Omental fat pad (tissue), 4 donors: Measurements from ENCODE around the gene ELOVL1. TPM values are rescaled to one million over a fixed set of nuclear protein-coding genes. Genes with fewer than 3 reads are reported as not detected.
"Not testable (repeated sequence)": the region's sequence is repeated elsewhere in the genome, so short reads cannot be mapped to it uniquely, and the experiment has no call there.

Experiments
- ATAC-seq: fragments of 150-250 bp; one replicate; pipeline ENCODE4 v1.9.1; 2016; ENCODE audit warnings: mild to moderate bottlenecking, moderate library complexity; ENCODE audit not compliant: low FRiP score
- DNase-seq: peaks from one replicate; pipeline ENCODE4 v3.0.0-alpha.2; 2019; ENCODE audit warnings: low spot score
- total RNA-seq, 4 donors: library from RNA; depleted of rRNA; stranded (reverse); fragments of >200 nt; gene quantifications; one replicate each; pipeline ENCODE4 v1.1.0, GENCODE V29; 2016
- TF ChIP-seq, protein P1 (sequence below), 3 donors: fragments of 450-650 bp; IDR thresholded peaks; one replicate each; pipeline ENCODE4 v1.5.1; 2016 to 2017; ENCODE audit warnings: antibody characterized with exemption in 3 of 3, mild to moderate bottlenecking in 3 of 3, moderate library complexity in 2 of 3

The ELOVL1 gene
- total RNA-seq, 4 donors from 2014 or later: 56.4 to 124 (median 78.2) TPM

DNA sequence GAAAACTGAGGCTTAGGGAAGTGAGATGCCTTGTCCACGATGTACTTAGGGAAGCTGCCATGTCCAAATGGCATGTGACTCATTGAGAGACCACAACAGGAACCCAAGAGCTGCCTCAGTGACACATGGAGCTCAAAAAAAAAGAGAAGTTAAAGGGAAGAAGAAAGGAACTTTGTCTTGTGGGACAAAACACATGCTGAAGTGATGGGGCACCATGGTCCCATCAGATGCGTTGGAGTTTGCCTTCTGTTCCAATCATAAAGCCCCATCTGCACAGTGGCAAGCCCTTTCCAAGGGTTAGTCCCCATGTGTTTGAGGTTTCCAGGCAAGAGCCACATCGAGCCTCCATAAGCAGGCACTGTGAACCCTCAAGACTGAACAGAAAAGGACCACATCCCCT, 13.8 kb upstream of the ELOVL1 start:
- ATAC-seq: peak; percentile 29
- TF ChIP-seq, protein P1, sequence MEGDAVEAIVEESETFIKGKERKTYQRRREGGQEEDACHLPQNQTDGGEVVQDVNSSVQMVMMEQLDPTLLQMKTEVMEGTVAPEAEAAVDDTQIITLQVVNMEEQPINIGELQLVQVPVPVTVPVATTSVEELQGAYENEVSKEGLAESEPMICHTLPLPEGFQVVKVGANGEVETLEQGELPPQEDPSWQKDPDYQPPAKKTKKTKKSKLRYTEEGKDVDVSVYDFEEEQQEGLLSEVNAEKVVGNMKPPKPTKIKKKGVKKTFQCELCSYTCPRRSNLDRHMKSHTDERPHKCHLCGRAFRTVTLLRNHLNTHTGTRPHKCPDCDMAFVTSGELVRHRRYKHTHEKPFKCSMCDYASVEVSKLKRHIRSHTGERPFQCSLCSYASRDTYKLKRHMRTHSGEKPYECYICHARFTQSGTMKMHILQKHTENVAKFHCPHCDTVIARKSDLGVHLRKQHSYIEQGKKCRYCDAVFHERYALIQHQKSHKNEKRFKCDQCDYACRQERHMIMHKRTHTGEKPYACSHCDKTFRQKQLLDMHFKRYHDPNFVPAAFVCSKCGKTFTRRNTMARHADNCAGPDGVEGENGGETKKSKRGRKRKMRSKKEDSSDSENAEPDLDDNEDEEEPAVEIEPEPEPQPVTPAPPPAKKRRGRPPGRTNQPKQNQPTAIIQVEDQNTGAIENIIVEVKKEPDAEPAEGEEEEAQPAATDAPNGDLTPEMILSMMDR (IDR thresholded peaks at IDR 0.05): no peak
- DNase-seq: no peak

- TF ChIP-seq, protein P1 (IDR thresholded peaks at IDR 0.05): no peak
- ATAC-seq (no peak), DNase-seq (no peak)
Measured at GRCh38 chr1:43379476-43379875, 11.7 kb upstream of the ELOVL1 start.

DNA sequence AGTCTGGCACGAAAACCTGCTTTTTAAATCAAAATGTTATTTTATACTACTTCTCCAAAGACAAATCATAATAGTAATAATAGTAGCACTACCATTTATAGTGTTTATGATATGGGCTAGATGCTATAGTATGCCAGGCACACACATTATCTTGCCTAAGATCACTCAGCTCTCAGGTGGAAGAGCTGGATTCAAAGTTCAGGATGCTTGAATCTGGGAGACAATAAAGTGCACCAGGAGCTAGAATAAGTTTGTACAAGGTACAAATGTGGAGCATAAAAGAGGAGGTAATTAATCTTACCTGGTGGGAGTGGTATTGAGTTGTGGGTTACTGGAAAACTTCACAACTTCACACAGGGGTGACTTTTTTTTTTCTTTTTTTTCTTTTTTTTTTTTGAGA, 10.0 kb upstream of the ELOVL1 start:
- DNase-seq: no peak
- TF ChIP-seq, protein P1 (IDR thresholded peaks at IDR 0.05): no peak
- no peak for ATAC-seq

DNA sequence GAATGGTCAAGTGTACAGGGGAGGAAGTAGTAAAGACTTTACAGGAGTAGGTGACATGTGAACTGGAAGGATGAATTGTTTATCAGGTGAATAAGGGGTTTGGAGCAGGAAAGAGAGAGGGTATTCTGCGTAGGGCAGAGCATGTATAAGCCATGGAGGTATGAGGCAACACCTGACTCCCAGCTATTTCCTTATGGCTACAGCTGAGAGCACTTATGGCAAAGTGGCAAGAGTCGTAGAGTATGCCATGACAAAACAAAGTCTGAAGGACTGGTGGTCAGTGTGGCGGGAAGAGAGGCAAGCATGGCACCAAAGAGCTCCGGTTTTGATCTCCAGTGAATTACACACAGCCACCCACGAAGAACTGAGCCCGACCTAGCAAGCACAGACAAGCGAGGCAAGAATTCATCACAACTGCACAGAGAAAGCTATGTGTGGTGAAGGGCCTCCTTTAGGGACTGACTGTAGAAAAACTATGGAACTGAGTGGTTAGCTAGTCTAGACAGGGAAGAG, 9.0 kb upstream of the ELOVL1 start:
- no peak for ATAC-seq
- TF ChIP-seq, protein P1 (IDR thresholded peaks at IDR 0.05): no peak

DNA sequence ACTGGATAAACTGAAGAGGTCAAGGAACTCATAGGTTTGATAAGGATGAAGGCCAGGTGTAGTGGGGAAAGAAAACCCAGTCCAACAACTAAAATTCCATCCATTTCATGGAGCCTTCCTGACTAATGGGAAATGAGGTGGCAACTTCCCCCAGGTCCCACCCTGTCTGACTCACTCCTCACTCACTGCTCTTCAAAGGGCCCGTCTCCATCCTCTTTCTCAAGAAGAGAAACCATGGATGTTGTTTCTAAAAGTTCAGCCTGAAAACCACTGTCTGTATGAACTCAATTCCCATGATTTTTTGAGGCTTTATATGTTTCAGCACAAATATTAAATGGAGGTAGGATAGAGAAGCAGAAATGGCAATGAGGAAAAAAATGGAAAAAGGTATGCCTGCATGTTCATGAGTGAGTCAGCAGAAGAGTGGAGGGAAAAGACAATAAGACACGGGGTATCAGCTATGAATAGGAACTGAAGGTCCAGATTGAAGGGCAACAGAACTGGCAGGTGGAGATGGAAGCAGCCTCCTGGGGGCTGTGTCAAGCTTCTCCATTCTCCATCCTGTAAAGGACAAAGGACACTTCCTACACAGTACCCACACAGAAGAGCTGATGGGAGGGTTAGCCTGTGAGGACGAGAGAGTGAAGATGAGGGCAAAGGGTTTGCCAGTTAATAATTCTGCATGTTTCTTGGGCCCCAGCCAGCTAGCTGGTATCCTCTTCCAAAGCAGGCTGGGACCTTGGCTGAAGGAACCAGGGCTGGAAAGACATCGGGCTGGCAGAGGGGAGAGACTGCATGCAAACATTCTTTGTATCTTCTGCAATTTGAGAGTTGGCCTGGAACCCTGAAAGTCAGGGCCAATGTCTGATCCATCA, 5.5 kb upstream of the ELOVL1 start:
- peak; percentile 68 for ATAC-seq

More for the DNA sequence above, 9.0 kb upstream of the ELOVL1 start:
- no peak for DNase-seq

GRCh38 chr1:43372172-43372571, 4.4 kb upstream of the ELOVL1 start:
- TF ChIP-seq, protein P1 (IDR thresholded peaks at IDR 0.05): no peak
- no peak for ATAC-seq

More for the DNA sequence above, 5.5 kb upstream of the ELOVL1 start:
- no peak for DNase-seq
- TF ChIP-seq, protein P1 (IDR thresholded peaks at IDR 0.05): no peak

GRCh38 chr1:43370564-43370963, 2.8 kb upstream of the ELOVL1 start:
- ATAC-seq (no peak), DNase-seq (no peak)
- TF ChIP-seq, protein P1 (IDR thresholded peaks at IDR 0.05): no peak

More at GRCh38 chr1:43372172-43372571, 4.4 kb upstream of the ELOVL1 start:
- no peak for DNase-seq

DNA sequence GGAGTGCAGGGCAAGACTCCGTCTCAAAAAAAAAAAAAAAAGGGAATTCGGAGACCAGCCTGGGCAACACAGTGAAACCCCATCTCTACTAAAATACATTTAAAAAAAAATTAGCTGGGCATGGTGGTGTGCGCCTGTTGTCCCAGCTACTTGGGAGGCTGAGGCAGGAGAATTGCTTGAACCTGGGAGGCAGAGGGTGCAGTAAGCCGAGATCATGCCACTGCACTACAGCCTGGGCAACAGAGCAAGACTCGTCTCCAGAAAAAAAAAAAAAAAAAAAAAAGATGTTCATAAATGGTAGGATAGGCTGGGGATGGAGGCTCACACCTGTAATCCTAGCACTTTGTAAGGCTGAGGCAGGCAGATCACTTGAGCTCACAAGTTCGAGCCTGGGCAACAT, 2.0 kb upstream of the ELOVL1 start:
- not testable (repeated sequence) for DNase-seq, ATAC-seq
